Thyroid gland (tissue), 4 donors: ENCODE data around the gene IMMT.
"Not testable (repeated sequence)": the region's sequence is repeated elsewhere in the genome, so short reads cannot be mapped to it uniquely, and the experiment has no call there.

Experiments used
- CTCF ChIP-seq, 6 experiments: fragments of 200-600 bp in 3 of 6; fragments of 450-650 bp in 3 of 6; sonication (generic) in 3 of 6; IDR thresholded peaks; one replicate each; pipeline ENCODE4 v1.5.1; 2016 to 2019; ENCODE audit warnings: antibody characterized with exemption in 6 of 6, mild to moderate bottlenecking in 2 of 6, inconsistent platforms in 1 of 6, moderate library complexity in 1 of 6
- POLR2A ChIP-seq, 2 donors: fragments of 450-650 bp; IDR thresholded peaks; one replicate each; pipeline ENCODE4 v1.6.1; 2017; ENCODE audit warnings: antibody characterized with exemption in 2 of 2, mild to moderate bottlenecking in 2 of 2, moderate library complexity in 1 of 2

GRCh38 chr2:86228574-86228973 is 33.3 kb upstream of the IMMT start:
- TF ChIP-seq CTCF, POLR2A (IDR thresholded peaks at IDR 0.05): not testable (repeated sequence)
